SK-N-SH treated with all-trans-retinoic acid at 6 μM for 48 hours (cell line): ENCODE results near the gene KIRREL3.

Source experiments
- ATAC-seq: fragments of 200-7000 bp; cut with Tn5 transposase; 3 replicates; pipeline ENCODE4 v1.9.1; 2020; ENCODE audit warnings: mild to moderate bottlenecking, moderate library complexity
- ARNTL ChIP-seq: fragments of 450-650 bp; formaldehyde crosslinking; IDR thresholded peaks from 2 replicates; pipeline ENCODE4 v1.5.0; 2020; ENCODE audit warnings: low read depth, mild to moderate bottlenecking, moderate library complexity, borderline replicate concordance
- BACH2 ChIP-seq: fragments of 250-450 bp; sonication (Bioruptor Pico); IDR thresholded peaks from 2 replicates; pipeline ENCODE4 v1.9.0; 2021; ENCODE audit warnings: mild to moderate bottlenecking, borderline replicate concordance
- CREB5 ChIP-seq: fragments of 250-450 bp; sonication (Bioruptor Pico); IDR thresholded peaks from 2 replicates; pipeline ENCODE4 v1.5.1; 2020; ENCODE audit warnings: low read depth, mild to moderate bottlenecking, moderate library complexity
- CSDC2 ChIP-seq: fragments of 250-450 bp; sonication (Bioruptor Pico); IDR thresholded peaks from 2 replicates; pipeline ENCODE4 v1.5.0; 2020; ENCODE audit warnings: mild to moderate bottlenecking, moderate library complexity
- ESRRG ChIP-seq: fragments of 250-450 bp; sonication (Bioruptor Pico); IDR thresholded peaks from 2 replicates; pipeline ENCODE4 v1.6.1; 2021; ENCODE audit warnings: mild to moderate bottlenecking
- GLIS3 ChIP-seq: fragments of 250-450 bp; sonication (Bioruptor Pico); IDR thresholded peaks from 2 replicates; pipeline ENCODE4 v1.5.0; 2020; ENCODE audit warnings: mild to moderate bottlenecking, moderate library complexity
- ISL1 ChIP-seq: fragments of 250-450 bp; sonication (Bioruptor Pico); IDR thresholded peaks from 2 replicates; pipeline ENCODE4 v2.1.2; 2022; ENCODE audit warnings: mild to moderate bottlenecking, moderate library complexity
- PATZ1 ChIP-seq: fragments of 250-450 bp; sonication (Bioruptor Pico); IDR thresholded peaks from 2 replicates; pipeline ENCODE4 v1.8.0; 2020; ENCODE audit warnings: mild to moderate bottlenecking, moderate library complexity, borderline replicate concordance
- POU6F1 ChIP-seq: fragments of 250-450 bp; sonication (Bioruptor Pico); IDR thresholded peaks from 2 replicates; pipeline ENCODE4 v1.8.0; 2021; ENCODE audit warnings: low read depth, mild to moderate bottlenecking, moderate library complexity, borderline replicate concordance
- PPARA ChIP-seq: fragments of 250-450 bp; sonication (Bioruptor Pico); IDR thresholded peaks from 2 replicates; pipeline ENCODE4 v1.5.0; 2020; ENCODE audit warnings: mild to moderate bottlenecking, borderline replicate concordance
- RARB ChIP-seq: fragments of 250-450 bp; sonication (Bioruptor Pico); IDR thresholded peaks from 2 replicates; pipeline ENCODE4 v1.8.0; 2021; ENCODE audit warnings: mild to moderate bottlenecking, moderate library complexity
- SNAI2 ChIP-seq: fragments of 250-450 bp; sonication (Bioruptor Pico); IDR thresholded peaks from 2 replicates; pipeline ENCODE4 v1.5.0; 2020; ENCODE audit warnings: mild to moderate bottlenecking, moderate library complexity
- TCF4 ChIP-seq: fragments of 250-450 bp; sonication (Bioruptor Pico); IDR thresholded peaks from 2 replicates; pipeline ENCODE4 v1.8.0; 2021; ENCODE audit warnings: mild to moderate bottlenecking, moderate library complexity, borderline replicate concordance
- TSHZ2 ChIP-seq: fragments of 250-450 bp; sonication (Bioruptor Pico); IDR thresholded peaks from 2 replicates; pipeline ENCODE4 v1.5.0; 2020; ENCODE audit warnings: mild to moderate bottlenecking, moderate library complexity
- ZC3H10 ChIP-seq: fragments of 250-450 bp; sonication (Bioruptor Pico); IDR thresholded peaks from 2 replicates; pipeline ENCODE4 v1.5.1; 2021; ENCODE audit warnings: mild to moderate bottlenecking, moderate library complexity
- ZFP3 ChIP-seq: fragments of 250-450 bp; sonication (Bioruptor Pico); IDR thresholded peaks from 2 replicates; pipeline ENCODE4 v1.5.0; 2020; ENCODE audit warnings: mild to moderate bottlenecking, moderate library complexity
- ZFP30 ChIP-seq: fragments of 450-650 bp; formaldehyde crosslinking; IDR thresholded peaks from 2 replicates; pipeline ENCODE4 v1.5.0; 2022; ENCODE audit warnings: mild to moderate bottlenecking, moderate library complexity
- ZNF565 ChIP-seq: fragments of 450-650 bp; formaldehyde crosslinking; conservative IDR thresholded peaks from 2 replicates; pipeline ENCODE4 v1.5.0; 2020; ENCODE audit warnings: low read depth, mild to moderate bottlenecking, moderate library complexity
- ZNF70 ChIP-seq: fragments of 450-650 bp; formaldehyde crosslinking; IDR thresholded peaks from 2 replicates; pipeline ENCODE4 v1.5.0; 2020; ENCODE audit warnings: mild to moderate bottlenecking, moderate library complexity
- ZNF8 ChIP-seq: fragments of 450-650 bp; formaldehyde crosslinking; IDR thresholded peaks from 2 replicates; pipeline ENCODE4 v1.5.0; 2020; ENCODE audit warnings: mild to moderate bottlenecking, moderate library complexity

The KIRREL3 gene

GRCh38 chr11:126855536-126855935 is 145.0 kb downstream of the KIRREL3 start:
- TF ChIP-seq PPARA (no peak), GLIS3 (CRISPR knock-in tag) (no peak), BACH2 (CRISPR knock-in tag) (no peak), CSDC2 (no peak)
- TF ChIP-seq, all 23 proteins: peak for 0
- ATAC-seq = no peak

- no peak; the same call in 2 of the 3 replicates for ATAC-seq
- TF ChIP-seq SNAI2 (CRISPR knock-in tag) (no peak), POU6F1 (no peak), GLIS3 (CRISPR knock-in tag) (no peak), CSDC2 (no peak), BACH2 (CRISPR knock-in tag) (no peak), PATZ1 (CRISPR knock-in tag) (no peak), ARNTL (CRISPR knock-in tag) (no peak), ZNF70 (no peak), PPARA (no peak), TSHZ2 (CRISPR knock-in tag) (no peak), ESRRG (CRISPR knock-in tag) (no peak), ZNF8 (no peak), ZC3H10 (no peak), ISL1 (no peak), ZFP3 (CRISPR knock-in tag) (no peak)
Observed at GRCh38 chr11:126853732-126854131, 146.8 kb downstream of the KIRREL3 start.

- no peak for TF ChIP-seq ZNF8
- no peak for TF ChIP-seq ESRRG (CRISPR knock-in tag)
- no peak for TF ChIP-seq ZNF565
- no peak for TF ChIP-seq ZFP3 (CRISPR knock-in tag)
- no peak for TF ChIP-seq TCF4 (CRISPR knock-in tag)
- no peak for TF ChIP-seq TSHZ2 (CRISPR knock-in tag)
- TF ChIP-seq, all 23 proteins: peak for 0
- ATAC-seq = no peak
Observed at GRCh38 chr11:126844789-126845188, 155.8 kb downstream of the KIRREL3 start.

GRCh38 chr11:126843096-126843495 is 157.5 kb downstream of the KIRREL3 start:
- ATAC-seq = no peak
- TF ChIP-seq SNAI2 (CRISPR knock-in tag) (no peak), RARB (CRISPR knock-in tag) (no peak)

- ATAC-seq = no peak
- TF ChIP-seq PATZ1 (CRISPR knock-in tag) (no peak), ZFP30 (CRISPR knock-in tag) (no peak), ESRRG (CRISPR knock-in tag) (no peak), CREB5 (CRISPR knock-in tag) (no peak), ZNF8 (no peak), PPARA (no peak), RARB (CRISPR knock-in tag) (no peak), POU6F1 (no peak)
Observed at GRCh38 chr11:126841999-126842398, 158.6 kb downstream of the KIRREL3 start.
